IPS DF 6.9 (cell line): Measurements from ENCODE around the gene TGFBR3L.

Source experiments
- DNase-seq: peaks from one replicate; pipeline ENCODE4 v3.0.0-alpha.2; 2013; ENCODE audit warnings: low read depth, low spot score
- H3K27ac ChIP-seq: one replicate; pipeline ENCODE4 v1.5.1; 2013; ENCODE audit warnings: low read length, control low read depth
- H3K27me3 ChIP-seq: 2 replicates; pipeline ENCODE4 v1.6.1; 2013; ENCODE audit warnings: mild to moderate bottlenecking, low read length; ENCODE audit not compliant: control insufficient read depth, insufficient read depth
- H3K36me3 ChIP-seq: 2 replicates; pipeline ENCODE4 v1.6.1; 2013; ENCODE audit warnings: low read length; ENCODE audit not compliant: control insufficient read depth, insufficient read depth
- H3K4me1 ChIP-seq: 2 replicates; pipeline ENCODE4 v1.6.1; 2013; ENCODE audit warnings: low read length; ENCODE audit not compliant: control insufficient read depth, insufficient read depth
- H3K4me3 ChIP-seq: 2 replicates; pipeline ENCODE4 v1.5.1; 2013; ENCODE audit warnings: mild to moderate bottlenecking, low read length
- H3K9me3 ChIP-seq: 2 replicates; pipeline ENCODE4 v1.6.1; 2013; ENCODE audit warnings: low read length, inconsistent platforms; ENCODE audit not compliant: control insufficient read depth, insufficient read depth
- WGBS: extraction: QIAGEN DNeasy Blood & Tissue Kit; methylation state at CpG from one replicate; pipeline ENCODE4 v1.1.7; 2013; ENCODE audit warnings: mixed read lengths, missing lambda C conversion rate; ENCODE audit not compliant: insufficient read length, insufficient coverage; 5-methylcytosine and 5-hydroxymethylcytosine counted together

TGFBR3L gene

DNA sequence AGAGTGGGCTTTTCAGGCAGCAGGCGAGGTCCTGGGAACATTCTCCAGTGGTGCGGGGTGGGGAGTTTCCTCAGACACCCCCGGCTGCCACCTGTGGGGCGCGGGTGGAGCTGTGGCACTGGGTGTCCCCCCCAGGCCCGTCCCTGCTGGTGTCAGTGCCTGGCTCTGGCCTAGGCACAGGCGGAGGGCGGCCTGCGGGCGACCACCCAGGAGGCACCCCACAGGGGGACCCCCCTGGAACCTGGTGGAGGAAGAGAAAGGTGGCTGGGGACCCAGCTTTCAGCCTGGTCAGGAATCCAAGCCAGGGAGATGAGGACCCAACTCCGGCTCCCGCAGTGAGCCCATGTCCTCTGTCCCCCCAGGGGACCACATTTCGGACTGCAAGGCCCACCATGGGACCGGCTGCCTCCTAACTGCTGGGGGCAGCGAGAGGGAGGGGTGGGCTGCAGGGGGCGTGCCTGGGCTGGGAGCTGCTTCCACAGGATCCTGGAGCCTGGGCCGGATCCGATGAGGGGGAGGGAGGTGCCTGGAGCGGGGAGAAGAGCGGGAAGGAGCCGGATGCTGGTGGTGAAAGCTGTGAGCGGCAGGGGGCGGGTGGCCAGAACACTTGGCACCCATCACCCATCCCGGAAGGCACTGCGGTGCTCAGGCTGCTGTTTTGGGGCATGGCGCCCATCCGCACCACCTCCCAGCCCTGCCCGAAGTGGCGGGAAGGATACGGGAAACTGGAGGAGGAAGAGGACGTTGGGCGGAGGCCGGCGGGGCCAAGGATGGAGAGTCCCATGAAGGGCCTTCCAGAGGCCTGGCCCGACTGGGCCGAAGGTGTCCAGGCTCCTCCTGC is 16.8 kb downstream of the TGFBR3L start:
- H3K4me3 ChIP-seq = no peak overlapping the region
- peaks cover 51% of the 10 kb centered on the region for H3K36me3 ChIP-seq
- no CpG with 5 or more reads among the region's 36 CpGs for WGBS
- no peak for DNase-seq
- no peaks in the 10 kb centered on the region for H3K9me3 ChIP-seq
- H3K4me1 ChIP-seq = 0 out of 2 replicates have a peak, but pooled peaks cover 1% of the 10 kb centered on the region
- H3K27me3 ChIP-seq = no peaks in the 10 kb centered on the region
- H3K27ac ChIP-seq = no peak overlapping the region

- Histone ChIP-seq H3K27me3 (no peaks in the 10 kb centered on the region), H3K4me3 (no peak overlapping the region), H3K4me1 (0 out of 2 replicates have a peak, but pooled peaks cover 1% of the 10 kb centered on the region), H3K9me3 (no peaks in the 10 kb centered on the region), H3K36me3 (peaks cover 53% of the 10 kb centered on the region), H3K27ac (no peak overlapping the region)
- no peak for DNase-seq
- WGBS = no CpG with 5 or more reads among the region's 32 CpGs
These were observed 17.8 kb downstream of the TGFBR3L start for GRCh38 chr19:7932276-7932929.

- no peak overlapping the region for H3K27ac ChIP-seq
- no peak overlapping the region for H3K4me3 ChIP-seq
- peaks cover 51% of the 10 kb centered on the region for H3K36me3 ChIP-seq
- no CpG with 5 or more reads among the region's 10 CpGs for WGBS
- H3K27me3 ChIP-seq = no peaks in the 10 kb centered on the region
- DNase-seq = no peak
- no peaks in the 10 kb centered on the region for H3K9me3 ChIP-seq
- H3K4me1 ChIP-seq = 0 out of 2 replicates have a peak, but pooled peaks cover 1% of the 10 kb centered on the region
These were observed 18.3 kb downstream of the TGFBR3L start for GRCh38 chr19:7932930-7933300.

DNA sequence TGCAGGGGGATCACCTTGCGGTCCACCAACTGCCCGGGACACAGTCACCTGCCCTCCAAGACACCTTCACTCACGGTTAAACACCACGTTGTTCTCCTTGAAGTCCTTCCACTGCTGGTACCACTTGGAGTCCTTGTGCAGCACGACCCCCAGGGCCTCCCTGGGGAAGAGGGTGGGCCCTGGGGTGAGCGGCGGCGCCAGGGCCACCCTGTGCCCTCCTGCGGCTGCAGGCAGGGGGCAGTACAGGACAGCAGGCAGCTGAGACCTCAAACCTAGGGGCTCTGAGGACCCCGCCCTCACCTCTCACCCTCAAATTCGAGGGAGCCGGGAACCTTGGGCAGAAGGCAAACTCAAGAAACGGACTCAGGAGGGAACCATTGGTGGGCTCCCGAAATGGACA is 18.8 kb downstream of the TGFBR3L start:
- no peak for DNase-seq
- whole genome bisulfite sequencing = no CpG with 5 or more reads among the region's 14 CpGs
- Histone ChIP-seq H3K4me1 (0 out of 2 replicates have a peak, but pooled peaks cover 1% of the 10 kb centered on the region), H3K27me3 (no peaks in the 10 kb centered on the region), H3K4me3 (no peak overlapping the region), H3K27ac (no peak overlapping the region), H3K9me3 (no peaks in the 10 kb centered on the region), H3K36me3 (peaks cover 51% of the 10 kb centered on the region)

GRCh38 chr19:7933828-7934725 is 19.4 kb downstream of the TGFBR3L start:
- Histone ChIP-seq H3K27me3 (no peaks in the 10 kb centered on the region), H3K4me3 (no peak overlapping the region), H3K27ac (no peak overlapping the region), H3K4me1 (0 out of 2 replicates have a peak, but pooled peaks cover under 1% of the 10 kb centered on the region), H3K36me3 (peaks cover 51% of the 10 kb centered on the region), H3K9me3 (no peaks in the 10 kb centered on the region)
- no CpG with 5 or more reads among the region's 55 CpGs for WGBS
- no peak for DNase-seq

- WGBS = no CpG with 5 or more reads among the region's 21 CpGs
- peaks cover 51% of the 10 kb centered on the region for H3K36me3 ChIP-seq
- no peak for DNase-seq
- H3K27ac ChIP-seq = no peak overlapping the region
- H3K4me1 ChIP-seq = no peaks in the 10 kb centered on the region
- H3K27me3 ChIP-seq = no peaks in the 10 kb centered on the region
- no peaks in the 10 kb centered on the region for H3K9me3 ChIP-seq
- no peak overlapping the region for H3K4me3 ChIP-seq
These were observed 20.1 kb downstream of the TGFBR3L start for GRCh38 chr19:7934766-7935165.

DNA sequence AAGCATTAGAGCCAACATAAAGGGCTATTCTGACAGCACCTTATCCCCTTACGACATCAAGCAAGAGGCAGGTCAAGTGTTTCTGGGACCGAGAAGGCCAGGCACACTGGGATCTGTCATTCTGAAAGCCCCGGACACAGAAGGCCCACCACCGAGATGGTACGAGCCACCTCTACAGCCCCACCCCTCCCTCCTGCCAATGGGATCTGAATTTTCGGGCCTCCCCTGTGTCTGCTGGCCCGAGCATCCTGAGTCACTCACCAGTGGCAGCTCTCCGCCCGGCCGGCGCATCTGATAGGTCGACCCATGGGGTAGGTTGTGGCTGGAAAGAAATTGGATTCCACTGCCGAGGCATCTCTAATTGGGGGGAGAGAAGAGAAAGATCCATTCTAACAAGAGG is 26.2 kb downstream of the TGFBR3L start:
- H3K36me3 ChIP-seq = peaks cover 12% of the 10 kb centered on the region
- no CpG with 5 or more reads among the region's 13 CpGs for WGBS

DNA sequence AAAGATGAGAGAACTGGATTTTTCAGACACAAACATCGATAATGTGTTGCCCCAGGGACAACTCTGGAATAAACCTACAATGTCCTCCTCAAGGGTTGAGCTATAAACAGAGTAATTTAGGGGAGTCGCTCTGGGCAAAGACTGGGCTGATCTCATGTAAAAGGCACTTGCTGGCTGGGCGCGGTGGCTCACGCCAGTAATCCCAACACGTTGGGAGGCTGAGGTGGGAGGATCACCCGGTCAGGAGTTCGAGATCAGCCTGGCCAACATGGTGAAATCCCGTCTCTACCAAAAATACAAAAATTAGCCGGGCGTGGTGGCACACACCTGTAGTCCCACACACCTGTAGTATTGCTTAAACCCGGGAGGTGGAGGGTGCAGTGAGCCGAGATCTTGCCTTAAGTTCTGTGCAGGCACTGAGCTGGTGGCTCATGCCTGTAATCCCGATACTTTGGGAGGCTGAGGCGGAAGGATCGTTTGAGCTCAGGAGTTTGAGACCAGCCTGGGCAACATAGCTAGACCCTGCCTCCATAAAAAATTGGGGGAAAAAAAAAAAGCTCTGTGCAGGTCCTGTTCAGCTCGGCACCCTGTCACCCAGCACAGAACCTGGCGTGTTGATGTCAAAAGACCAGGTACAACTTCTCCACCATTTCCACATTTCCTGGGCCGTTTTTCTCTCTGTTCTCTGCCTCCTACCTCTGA is 27.4 kb downstream of the TGFBR3L start:
- no peak for DNase-seq
- peaks cover 10% of the 10 kb centered on the region for H3K36me3 ChIP-seq

More for the DNA sequence above, 26.2 kb downstream of the TGFBR3L start:
- Histone ChIP-seq H3K9me3 (no peaks in the 10 kb centered on the region), H3K27ac (no peak overlapping the region), H3K27me3 (no peaks in the 10 kb centered on the region), H3K4me3 (no peak overlapping the region), H3K4me1 (no peaks in the 10 kb centered on the region)
- no peak for DNase-seq

GRCh38 chr19:7942981-7943443 is 28.4 kb downstream of the TGFBR3L start:
- no CpG with 5 or more reads among the region's 33 CpGs for WGBS
- H3K9me3 ChIP-seq = no peaks in the 10 kb centered on the region

More for the DNA sequence above, 27.4 kb downstream of the TGFBR3L start:
- Histone ChIP-seq H3K27me3 (no peaks in the 10 kb centered on the region), H3K27ac (no peak overlapping the region), H3K4me1 (no peaks in the 10 kb centered on the region), H3K4me3 (no peak overlapping the region), H3K9me3 (no peaks in the 10 kb centered on the region)
- no CpG with 5 or more reads among the region's 19 CpGs for WGBS

More at GRCh38 chr19:7942981-7943443, 28.4 kb downstream of the TGFBR3L start:
- Histone ChIP-seq H3K4me1 (no peaks in the 10 kb centered on the region), H3K27ac (no peak overlapping the region), H3K4me3 (peak overlapping the region; percentile 67), H3K27me3 (no peaks in the 10 kb centered on the region), H3K36me3 (peaks cover 7% of the 10 kb centered on the region; the same call in 1 of the 2 replicates)
- DNase-seq = no peak
